Ishikawa (cell line): ENCODE results near the gene FREM3.

ENCODE experiments used
- CEBPB ChIP-seq: IDR thresholded peaks from 2 replicates; pipeline ENCODE4 v1.6.1; 2012
- CREB1 ChIP-seq: IDR thresholded peaks from 2 replicates; pipeline ENCODE4 v1.6.1; 2012; ENCODE audit warnings: low read depth
- EGR1 ChIP-seq: IDR thresholded peaks from 2 replicates; pipeline ENCODE4 v1.6.1; 2012
- EP300 ChIP-seq: IDR thresholded peaks from 2 replicates; pipeline ENCODE4 v1.6.1; 2012; ENCODE audit warnings: borderline replicate concordance
- FOXM1 ChIP-seq: IDR thresholded peaks from 2 replicates; pipeline ENCODE4 v1.6.1; 2012; ENCODE audit warnings: low read depth, borderline replicate concordance
- NFIC ChIP-seq: IDR thresholded peaks from 2 replicates; pipeline ENCODE4 v1.6.1; 2012
- RAD21 ChIP-seq: IDR thresholded peaks from 2 replicates; pipeline ENCODE4 v1.6.1; 2012; ENCODE audit warnings: low read depth
- TAF1 ChIP-seq: IDR thresholded peaks from 2 replicates; pipeline ENCODE4 v1.6.1; 2012; ENCODE audit warnings: low read depth, mild to moderate bottlenecking
- TCF12 ChIP-seq: IDR thresholded peaks from 2 replicates; pipeline ENCODE4 v1.6.1; 2012; ENCODE audit warnings: low read depth
- TEAD4 ChIP-seq: IDR thresholded peaks from 2 replicates; pipeline ENCODE4 v1.6.1; 2012
- YY1 ChIP-seq: IDR thresholded peaks from 2 replicates; pipeline ENCODE4 v1.6.1; 2012; ENCODE audit warnings: low read depth
- ZBTB7A ChIP-seq: IDR thresholded peaks from 2 replicates; pipeline ENCODE4 v1.6.1; 2012; ENCODE audit warnings: low read depth
- TF ChIP-seq, protein P1 (sequence below): IDR thresholded peaks from 2 replicates; pipeline ENCODE4 v1.6.1; 2012; ENCODE audit warnings: low read depth, mild to moderate bottlenecking
- TF ChIP-seq, protein P2 (sequence below): IDR thresholded peaks from 2 replicates; pipeline ENCODE4 v1.6.1; 2012
- TF ChIP-seq, protein P3 (sequence below): IDR thresholded peaks from 2 replicates; pipeline ENCODE4 v1.6.1; 2012

Gene FREM3

GRCh38 chr4:143736861-143737260, 36.4 kb upstream of the FREM3 start:
- no peak for TF ChIP-seq YY1

DNA sequence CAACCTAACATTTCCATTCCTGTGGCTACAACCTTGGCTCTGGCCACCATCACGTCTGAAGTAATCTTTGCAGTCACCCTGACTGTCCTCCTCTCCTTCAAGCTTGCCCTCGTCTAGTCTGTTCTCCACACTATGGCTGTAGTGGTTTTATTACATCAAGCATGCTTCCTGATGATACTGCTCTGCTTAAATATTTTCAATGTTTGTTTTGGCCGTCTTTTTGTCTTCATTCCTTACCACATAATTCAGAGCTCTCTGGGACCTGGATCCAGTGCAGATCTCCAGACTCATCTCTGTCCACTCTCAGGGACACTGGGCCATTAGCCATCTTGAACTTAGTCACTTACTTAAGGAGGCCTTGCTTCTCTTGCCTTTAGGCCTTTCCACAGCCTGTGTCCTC, 27.7 kb upstream of the FREM3 start:
- TF ChIP-seq TCF12 (no peak), CREB1 (no peak), EP300 (no peak), ZBTB7A (no peak), CEBPB (no peak), FOXM1 (no peak), NFIC (no peak), YY1 (no peak)
- TF ChIP-seq, protein P1, sequence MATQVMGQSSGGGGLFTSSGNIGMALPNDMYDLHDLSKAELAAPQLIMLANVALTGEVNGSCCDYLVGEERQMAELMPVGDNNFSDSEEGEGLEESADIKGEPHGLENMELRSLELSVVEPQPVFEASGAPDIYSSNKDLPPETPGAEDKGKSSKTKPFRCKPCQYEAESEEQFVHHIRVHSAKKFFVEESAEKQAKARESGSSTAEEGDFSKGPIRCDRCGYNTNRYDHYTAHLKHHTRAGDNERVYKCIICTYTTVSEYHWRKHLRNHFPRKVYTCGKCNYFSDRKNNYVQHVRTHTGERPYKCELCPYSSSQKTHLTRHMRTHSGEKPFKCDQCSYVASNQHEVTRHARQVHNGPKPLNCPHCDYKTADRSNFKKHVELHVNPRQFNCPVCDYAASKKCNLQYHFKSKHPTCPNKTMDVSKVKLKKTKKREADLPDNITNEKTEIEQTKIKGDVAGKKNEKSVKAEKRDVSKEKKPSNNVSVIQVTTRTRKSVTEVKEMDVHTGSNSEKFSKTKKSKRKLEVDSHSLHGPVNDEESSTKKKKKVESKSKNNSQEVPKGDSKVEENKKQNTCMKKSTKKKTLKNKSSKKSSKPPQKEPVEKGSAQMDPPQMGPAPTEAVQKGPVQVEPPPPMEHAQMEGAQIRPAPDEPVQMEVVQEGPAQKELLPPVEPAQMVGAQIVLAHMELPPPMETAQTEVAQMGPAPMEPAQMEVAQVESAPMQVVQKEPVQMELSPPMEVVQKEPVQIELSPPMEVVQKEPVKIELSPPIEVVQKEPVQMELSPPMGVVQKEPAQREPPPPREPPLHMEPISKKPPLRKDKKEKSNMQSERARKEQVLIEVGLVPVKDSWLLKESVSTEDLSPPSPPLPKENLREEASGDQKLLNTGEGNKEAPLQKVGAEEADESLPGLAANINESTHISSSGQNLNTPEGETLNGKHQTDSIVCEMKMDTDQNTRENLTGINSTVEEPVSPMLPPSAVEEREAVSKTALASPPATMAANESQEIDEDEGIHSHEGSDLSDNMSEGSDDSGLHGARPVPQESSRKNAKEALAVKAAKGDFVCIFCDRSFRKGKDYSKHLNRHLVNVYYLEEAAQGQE: no peak

- no peak for TF ChIP-seq YY1
- no peak for TF ChIP-seq CEBPB
- no peak for TF ChIP-seq EGR1
- TF ChIP-seq, protein P2, sequence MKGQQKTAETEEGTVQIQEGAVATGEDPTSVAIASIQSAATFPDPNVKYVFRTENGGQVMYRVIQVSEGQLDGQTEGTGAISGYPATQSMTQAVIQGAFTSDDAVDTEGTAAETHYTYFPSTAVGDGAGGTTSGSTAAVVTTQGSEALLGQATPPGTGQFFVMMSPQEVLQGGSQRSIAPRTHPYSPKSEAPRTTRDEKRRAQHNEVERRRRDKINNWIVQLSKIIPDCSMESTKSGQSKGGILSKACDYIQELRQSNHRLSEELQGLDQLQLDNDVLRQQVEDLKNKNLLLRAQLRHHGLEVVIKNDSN: no peak
- no peak for TF ChIP-seq TAF1
- TF ChIP-seq NFIC: no peak
- no peak for TF ChIP-seq FOXM1
- no peak for TF ChIP-seq TCF12
- TF ChIP-seq RAD21: no peak
Measured at GRCh38 chr4:143726714-143727113, 26.2 kb upstream of the FREM3 start.

DNA sequence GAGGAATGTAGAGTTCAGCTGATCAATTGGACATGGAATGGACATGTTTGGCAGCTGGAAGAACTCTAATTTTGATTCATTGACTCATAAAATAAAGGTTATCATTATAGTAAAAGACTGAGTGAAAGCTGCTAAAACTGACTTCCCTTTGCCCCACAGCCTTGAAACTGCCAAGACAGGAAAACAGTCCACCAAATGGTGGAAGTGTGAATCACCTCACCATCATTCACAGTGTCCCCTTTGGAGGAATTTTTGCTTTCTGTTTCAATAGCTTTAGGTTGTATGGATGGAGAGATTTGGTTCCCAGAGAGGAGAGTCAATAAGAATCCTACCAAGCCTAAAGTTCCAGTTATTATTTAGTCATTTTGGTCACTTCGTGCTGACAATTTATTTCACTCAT, 20.8 kb upstream of the FREM3 start:
- no peak for TF ChIP-seq FOXM1
- TF ChIP-seq NFIC: no peak
- no peak for TF ChIP-seq CREB1
- TF ChIP-seq, protein P2: no peak
- TF ChIP-seq YY1: no peak
- TF ChIP-seq, protein P1: no peak
- no peak for TF ChIP-seq EP300
- TF ChIP-seq, protein P3, sequence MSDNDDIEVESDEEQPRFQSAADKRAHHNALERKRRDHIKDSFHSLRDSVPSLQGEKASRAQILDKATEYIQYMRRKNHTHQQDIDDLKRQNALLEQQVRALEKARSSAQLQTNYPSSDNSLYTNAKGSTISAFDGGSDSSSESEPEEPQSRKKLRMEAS: no peak
- no peak for TF ChIP-seq TCF12
- TF ChIP-seq CEBPB: no peak
- no peak for TF ChIP-seq TEAD4
- no peak for TF ChIP-seq TAF1
- TF ChIP-seq RAD21: no peak
- TF ChIP-seq ZBTB7A: no peak
- TF ChIP-seq EGR1: no peak

DNA sequence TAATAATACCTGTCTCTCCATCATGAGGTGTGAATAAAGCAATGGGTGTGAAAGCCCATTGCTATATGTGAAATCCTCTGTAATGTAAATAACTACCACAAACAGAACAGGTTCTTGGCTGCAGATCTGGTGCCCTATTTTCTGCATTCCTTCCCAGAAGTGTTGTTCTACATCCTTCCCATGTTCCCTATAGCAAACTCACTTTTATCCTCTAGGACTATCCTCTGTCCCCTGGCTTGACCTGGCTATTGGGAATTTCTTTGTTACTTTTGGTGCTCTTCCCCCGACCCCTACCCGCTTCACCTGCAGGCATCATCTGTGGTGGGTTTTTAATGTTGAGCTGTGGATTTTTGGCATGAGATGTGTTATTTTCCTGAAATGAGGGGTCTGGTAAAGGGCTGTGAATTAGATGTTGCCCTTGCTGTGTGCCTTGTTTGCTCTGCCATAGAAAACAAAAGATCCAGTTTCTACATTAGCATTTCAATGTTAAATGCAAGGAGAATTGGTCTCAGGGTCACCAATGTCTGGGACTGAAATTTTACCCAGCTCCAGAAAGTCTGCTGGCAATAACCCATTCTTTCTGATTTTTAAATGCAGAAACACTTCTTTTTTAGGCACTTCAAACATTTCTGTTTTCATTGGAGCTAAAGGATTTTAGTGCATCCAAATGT, 13.6 kb upstream of the FREM3 start:
- TF ChIP-seq TAF1: no peak
- TF ChIP-seq, protein P3: no peak
- no peak for TF ChIP-seq ZBTB7A
- no peak for TF ChIP-seq EP300
- TF ChIP-seq CREB1: no peak
- no peak for TF ChIP-seq CEBPB
- TF ChIP-seq, protein P2: no peak
- no peak for TF ChIP-seq TEAD4
- no peak for TF ChIP-seq TCF12
- TF ChIP-seq FOXM1: no peak
- TF ChIP-seq EGR1: no peak
- no peak for TF ChIP-seq YY1
- TF ChIP-seq RAD21: no peak
- TF ChIP-seq, protein P1: no peak
- no peak for TF ChIP-seq NFIC
